ENCODE results near the gene TUFT1. TPM values are rescaled to one million over a fixed set of nuclear protein-coding genes. Genes with fewer than 3 reads are reported as not detected.

TUFT1 gene
- total and polyA plus RNA-seq, 2 of the 8 experiments (the other 6 are each of a cell fraction or from before 2014, with no cell fraction given) = 7.3 to 10.4 TPM

DNA sequence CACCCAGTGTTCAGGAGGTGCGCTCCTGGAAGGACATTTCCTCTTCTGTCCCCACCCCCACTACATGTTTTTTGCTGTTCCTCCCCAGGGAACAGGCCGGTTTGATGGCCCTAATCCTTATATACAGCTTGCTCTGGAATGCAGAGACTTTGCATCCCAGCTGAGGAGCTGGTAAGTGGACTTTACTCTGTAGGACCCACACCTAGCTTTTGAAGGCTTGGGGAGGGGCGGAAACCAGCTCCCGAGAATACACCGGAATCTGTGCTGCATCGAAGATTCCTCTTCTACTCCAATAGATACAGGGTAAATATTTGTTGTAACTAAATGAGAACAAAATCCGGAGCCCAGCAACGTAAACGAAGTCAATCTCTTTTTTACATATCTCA is 30.1 kb upstream of the TUFT1 start (continued):
- no peak for TF ChIP-seq ATF3 (IDR thresholded peaks at IDR 0.05; ENCODE audit: insufficient read depth, low read depth, low read length)
- TF ChIP-seq MAFK (IDR thresholded peaks at IDR 0.05; ENCODE audit: low read depth, low read length) = no peak
- TF ChIP-seq PHF8 (conservative IDR thresholded peaks at IDR 0.05; ENCODE audit: low read depth, low read length) = no peak
- TF ChIP-seq SUZ12 (IDR thresholded peaks at IDR 0.05; ENCODE audit: low read length) = no peak
- TF ChIP-seq KDM1A (IDR thresholded peaks at IDR 0.05; ENCODE audit: borderline replicate concordance, low read length) = no peak
- peak; percentile 29; the same call in 1 of the 2 replicates for TF ChIP-seq TCF12 (IDR thresholded peaks at IDR 0.05; ENCODE audit: low read depth, low read length)
- 0 out of 4 replicates have a peak, but pooled peaks of 1 of the 2 experiments have one; percentile 1 for TF ChIP-seq RAD21 (IDR thresholded peaks at IDR 0.05 in 1 of 2, conservative IDR thresholded peaks at IDR 0.05 in 1 of 2; ENCODE audit: low read depth in 2 of 2, low read length in 2 of 2)
- TF ChIP-seq CBX5 (IDR thresholded peaks at IDR 0.05; ENCODE audit: low read depth, low read length) = no peak
- no peak for TF ChIP-seq SRF (IDR thresholded peaks at IDR 0.05; ENCODE audit: low read depth, low read length)
- no peak for TF ChIP-seq EGR1 (IDR thresholded peaks at IDR 0.05; ENCODE audit: borderline replicate concordance, low read depth, low read length)
- TF ChIP-seq E2F6 (IDR thresholded peaks at IDR 0.05) = no peak
- no peak for TF ChIP-seq BACH1 (IDR thresholded peaks at IDR 0.05; ENCODE audit: low read length)
- TF ChIP-seq SP2 (IDR thresholded peaks at IDR 0.05; ENCODE audit: low read length) = no peak
- TF ChIP-seq CREB1 (IDR thresholded peaks at IDR 0.05) = no peak
- 0 out of 2 replicates have a peak, but pooled peaks have one; percentile 5 for TF ChIP-seq RBBP5 (IDR thresholded peaks at IDR 0.05; ENCODE audit: borderline replicate concordance, low read depth, low read length)
- TF ChIP-seq ASH2L (IDR thresholded peaks at IDR 0.05; ENCODE audit: low read length) = no peak
- no peak for TF ChIP-seq BCL11A (IDR thresholded peaks at IDR 0.05; ENCODE audit: low read depth in 2 of 2, low read length in 2 of 2)
- peak; percentile 47 for TF ChIP-seq NANOG (IDR thresholded peaks at IDR 0.05; ENCODE audit: insufficient read depth, low read depth, low read length, poor library complexity, severe bottlenecking)
- TF ChIP-seq TAF7 (optimal IDR thresholded peaks at IDR 0.05; ENCODE audit: borderline replicate concordance, low read depth, low read length) = peak; percentile 56
- no peak for TF ChIP-seq CEBPB (IDR thresholded peaks at IDR 0.05; ENCODE audit: low read depth, low read length)
- TF ChIP-seq POLR2A (IDR thresholded peaks at IDR 0.05; ENCODE audit: control extremely low read depth in 1 of 2, low read depth in 2 of 2, low read length in 2 of 2) = peak in 1 of 2 experiments; percentile 39; a peak in 1 of 3 replicates
- peak; percentile 27; the same call in 1 of the 2 replicates for TF ChIP-seq POLR2AphosphoS5 (IDR thresholded peaks at IDR 0.05; ENCODE audit: low read depth, low read length)
- TF ChIP-seq FOSL1 (IDR thresholded peaks at IDR 0.05; ENCODE audit: insufficient read depth, low read depth, low read length) = no peak
- TF ChIP-seq ZNF274 (IDR thresholded peaks at IDR 0.05; ENCODE audit: borderline replicate concordance, extremely low read depth, low read length) = no peak
- TF ChIP-seq SIX5 (IDR thresholded peaks at IDR 0.05; ENCODE audit: low read depth, low read length) = no peak
- no peak for TF ChIP-seq SAP30 (IDR thresholded peaks at IDR 0.05; ENCODE audit: insufficient read depth, insufficient replicate concordance, low read length)
